DOHH2 (cell line): Measurements from ENCODE around the gene SLC35F1.

ENCODE experiments used
- H3F3A ChIP-seq: fragments of 200-600 bp; sonication (generic), shearing (Covaris generic); 2 replicates; pipeline ENCODE4 v1.6.0; 2016; ENCODE audit warnings: antibody characterized with exemption, mild to moderate bottlenecking; ENCODE audit not compliant: control insufficient read depth, insufficient read depth
- H3K27ac ChIP-seq: fragments of 200-600 bp; sonication (generic); 2 replicates; pipeline ENCODE4 v1.5.1; 2014; ENCODE audit warnings: low read depth, mild to moderate bottlenecking, low read length, moderate library complexity
- H3K27me3 ChIP-seq: fragments of 200-600 bp; sonication (generic); 2 replicates; pipeline ENCODE4 v1.6.1; 2014; ENCODE audit warnings: mild to moderate bottlenecking, low read length, mixed read lengths; ENCODE audit not compliant: control insufficient read depth
- H3K36me3 ChIP-seq: fragments of 200-600 bp; sonication (generic); 2 replicates; pipeline ENCODE4 v1.6.1; 2014; ENCODE audit warnings: mild to moderate bottlenecking, low read length, moderate library complexity, mixed read lengths; ENCODE audit not compliant: control insufficient read depth
- H3K4me1 ChIP-seq: fragments of 200-600 bp; sonication (generic); 2 replicates; pipeline ENCODE4 v1.6.1; 2014; ENCODE audit warnings: mild to moderate bottlenecking, low read length, mixed read lengths; ENCODE audit not compliant: control insufficient read depth
- H3K4me2 ChIP-seq: fragments of 200-600 bp; sonication (generic); 2 replicates; pipeline ENCODE4 v1.6.0; 2014; ENCODE audit warnings: mild to moderate bottlenecking, low read length, moderate library complexity
- H3K4me3 ChIP-seq: fragments of 200-600 bp; sonication (generic); 2 replicates; pipeline ENCODE4 v1.5.1; 2014; ENCODE audit warnings: mild to moderate bottlenecking, low read length, mixed read lengths
- H3K79me2 ChIP-seq: fragments of 200-600 bp; sonication (generic); 2 replicates; pipeline ENCODE4 v1.6.1; 2014; ENCODE audit warnings: mild to moderate bottlenecking, low read length, mixed read lengths; ENCODE audit not compliant: control insufficient read depth
- H3K9me2 ChIP-seq: fragments of 200-600 bp; sonication (generic); replicated peaks from 2 replicates; pipeline ENCODE4 v1.6.1; 2014; ENCODE audit warnings: mild to moderate bottlenecking, low read length, mixed read lengths; ENCODE audit not compliant: control insufficient read depth
- H3K9me3 ChIP-seq: fragments of 200-600 bp; sonication (generic); 2 replicates; pipeline ENCODE4 v1.6.1; 2014; ENCODE audit warnings: antibody characterized with exemption, low read length, mixed read lengths; ENCODE audit not compliant: control insufficient read depth, insufficient read depth
- H4K20me1 ChIP-seq: fragments of 200-600 bp; sonication (generic); 2 replicates; pipeline ENCODE4 v1.6.0; 2014; ENCODE audit warnings: low read depth, mild to moderate bottlenecking, antibody characterized with exemption, low read length, moderate library complexity; ENCODE audit not compliant: control insufficient read depth, insufficient read depth
- CTCF ChIP-seq: fragments of 200-600 bp; sonication (generic); IDR thresholded peaks from one replicate; pipeline ENCODE4 v1.5.1; 2014; ENCODE audit warnings: antibody characterized with exemption, mild to moderate bottlenecking, low read depth, low read length; ENCODE audit not compliant: poor library complexity, severe bottlenecking
- EZH2phosphoT487 ChIP-seq: fragments of 200-600 bp; sonication (generic); IDR thresholded peaks from 2 replicates; pipeline ENCODE4 v1.6.1; 2017; ENCODE audit warnings: borderline replicate concordance, mild to moderate bottlenecking, antibody characterized with exemption, low read length, moderate library complexity, mixed read lengths

Gene SLC35F1

GRCh38 chr6:118200160-118200559 is 293.1 kb downstream of the SLC35F1 start:
- no peaks in the 10 kb centered on the region for H3K27me3 ChIP-seq
- H3K9me2 ChIP-seq, result no peaks in the 10 kb centered on the region
- H3K79me2 ChIP-seq, result no peaks in the 10 kb centered on the region
- no peaks in the 10 kb centered on the region for H3K36me3 ChIP-seq
- H3K4me1 ChIP-seq, result no peaks in the 10 kb centered on the region
- no peak overlapping the region for H3K27ac ChIP-seq
- H3K4me2 ChIP-seq, result no peak overlapping the region
- no peaks in the 10 kb centered on the region for H4K20me1 ChIP-seq
- H3F3A ChIP-seq, result no peaks in the 10 kb centered on the region
- no peak overlapping the region for H3K4me3 ChIP-seq
- TF ChIP-seq EZH2phosphoT487, result no peak
- TF ChIP-seq CTCF, result no peak
- no peaks in the 10 kb centered on the region for H3K9me3 ChIP-seq

GRCh38 chr6:118202517-118202916 is 295.5 kb downstream of the SLC35F1 start:
- Histone ChIP-seq H3K27me3 (no peaks in the 10 kb centered on the region), H3K9me2 (no peaks in the 10 kb centered on the region), H3K9me3 (no peaks in the 10 kb centered on the region), H4K20me1 (no peaks in the 10 kb centered on the region), H3K36me3 (no peaks in the 10 kb centered on the region), H3K4me1 (no peaks in the 10 kb centered on the region), H3K4me3 (no peak overlapping the region), H3F3A (no peaks in the 10 kb centered on the region), H3K27ac (no peak overlapping the region), H3K79me2 (no peaks in the 10 kb centered on the region), H3K4me2 (no peak overlapping the region)
- TF ChIP-seq CTCF (no peak), EZH2phosphoT487 (no peak)

GRCh38 chr6:118203545-118203944 is 296.5 kb downstream of the SLC35F1 start:
- Histone ChIP-seq H3F3A (no peaks in the 10 kb centered on the region), H3K9me3 (no peaks in the 10 kb centered on the region), H3K4me1 (no peaks in the 10 kb centered on the region), H3K9me2 (no peaks in the 10 kb centered on the region), H3K4me2 (no peak overlapping the region), H4K20me1 (no peaks in the 10 kb centered on the region), H3K79me2 (no peaks in the 10 kb centered on the region), H3K27ac (no peak overlapping the region), H3K27me3 (no peaks in the 10 kb centered on the region), H3K36me3 (no peaks in the 10 kb centered on the region), H3K4me3 (no peak overlapping the region)
- TF ChIP-seq EZH2phosphoT487 (no peak), CTCF (no peak)

- no peak overlapping the region for H3K4me2 ChIP-seq
- no peaks in the 10 kb centered on the region for H3K4me1 ChIP-seq
- no peaks in the 10 kb centered on the region for H3K36me3 ChIP-seq
- H3K9me3 ChIP-seq, result no peaks in the 10 kb centered on the region
- H3F3A ChIP-seq, result no peaks in the 10 kb centered on the region
- H3K27ac ChIP-seq, result no peak overlapping the region
- no peaks in the 10 kb centered on the region for H3K9me2 ChIP-seq
- no peaks in the 10 kb centered on the region for H3K79me2 ChIP-seq
- no peaks in the 10 kb centered on the region for H3K27me3 ChIP-seq
- H3K4me3 ChIP-seq, result no peak overlapping the region
- no peaks in the 10 kb centered on the region for H4K20me1 ChIP-seq
- TF ChIP-seq EZH2phosphoT487, result no peak
These were observed 299.2 kb downstream of the SLC35F1 start for GRCh38 chr6:118206221-118206620.
